Stimulated activated CD4-positive, alpha-beta T cell treated with anti-CD3 and anti-CD28 coated beads, TNF-alpha, amount 100 ng/mL, for 24 hours (primary cell): ENCODE measurements around the gene WDR77.

ENCODE experiments used
- DNase-seq, 3 experiments: peaks; one replicate each; pipeline ENCODE4 v3.0.0-alpha.2; 2020; ENCODE audit warnings: low read depth in 3 of 3

The WDR77 gene

GRCh38 chr1:111439461-111440351 is 9.3 kb downstream of the WDR77 start:
- DNase-seq = no peak

- no peak for DNase-seq
Observed at GRCh38 chr1:111436726-111437125, 12.3 kb downstream of the WDR77 start.

GRCh38 chr1:111424281-111424680 is 24.8 kb downstream of the WDR77 start:
- no peak for DNase-seq

- DNase-seq = no peak
Observed at GRCh38 chr1:111422546-111423391, 26.3 kb downstream of the WDR77 start.

GRCh38 chr1:111420377-111420776 is 28.7 kb downstream of the WDR77 start:
- no peak for DNase-seq

GRCh38 chr1:111419037-111419436 is 30.0 kb downstream of the WDR77 start:
- DNase-seq = no peak

GRCh38 chr1:111417755-111418154 is 31.3 kb downstream of the WDR77 start:
- DNase-seq = no peak

GRCh38 chr1:111415461-111415860 is 33.6 kb downstream of the WDR77 start:
- no peak for DNase-seq

- DNase-seq = no peak
Observed at GRCh38 chr1:111414756-111415155, 34.3 kb downstream of the WDR77 start.

GRCh38 chr1:111412839-111413238 is 36.2 kb downstream of the WDR77 start:
- no peak for DNase-seq

- DNase-seq = no peak
Observed at GRCh38 chr1:111407301-111407700, 41.8 kb downstream of the WDR77 start.

- peak; percentile 9 to 37 (median 15) for DNase-seq
Observed at GRCh38 chr1:111406321-111406768, 42.7 kb downstream of the WDR77 start.

- DNase-seq = no peak
Observed at GRCh38 chr1:111404588-111404987, 44.5 kb downstream of the WDR77 start.

- DNase-seq = peak in 1 of 3 experiments; percentile 17
Observed at GRCh38 chr1:111402083-111402482, 47.0 kb downstream of the WDR77 start.

- peak in 2 of 3 experiments; percentile 5 to 22 for DNase-seq
Observed at GRCh38 chr1:111399792-111400610, 49.1 kb downstream of the WDR77 start.

- no peak for DNase-seq
Observed at GRCh38 chr1:111392460-111392945, 56.6 kb downstream of the WDR77 start.

GRCh38 chr1:111392042-111392441 is 57.0 kb downstream of the WDR77 start:
- no peak for DNase-seq
